Measurements from ENCODE around the gene PYGM. TPM values are rescaled to one million over a fixed set of nuclear protein-coding genes. Genes with fewer than 3 reads are reported as not detected.
A peak's percentile ranks its signal among the peaks of the same experiment; 100 is the strongest.

PYGM gene
- total and polyA plus RNA-seq, 2 of the 8 experiments (the other 6 are each of a cell fraction or from before 2014, with no cell fraction given): 9.6 to 10.0 TPM

GRCh38 chr11:64765291-64765850 lies 5.6 kb upstream of the PYGM start (continued):
- no peak for TF ChIP-seq HDAC2 (IDR thresholded peaks at IDR 0.05; ENCODE audit: borderline replicate concordance in 1 of 2, low read depth in 2 of 2, low read length in 2 of 2)
- peak in 1 of 2 experiments; percentile 23; a peak in 1 of 4 replicates for TF ChIP-seq RAD21 (IDR thresholded peaks at IDR 0.05 in 1 of 2, conservative IDR thresholded peaks at IDR 0.05 in 1 of 2; ENCODE audit: low read depth in 2 of 2, low read length in 2 of 2)
